ENCODE measurements around the gene CDK8.

- no peak for TF ChIP-seq POLR2A (IDR thresholded peaks at IDR 0.05; ENCODE audit: low read length)
- TF ChIP-seq POLR2AphosphoS2 (conservative IDR thresholded peaks at IDR 0.05; ENCODE audit: low read length), result no peak
- no peak for TF ChIP-seq EP300 (IDR thresholded peaks at IDR 0.05)
- no peak for TF ChIP-seq ZFP36 (IDR thresholded peaks at IDR 0.05; ENCODE audit: borderline replicate concordance, partially characterized antibody)
- TF ChIP-seq JUNB (IDR thresholded peaks at IDR 0.05), result no peak
These were observed 27.9 kb upstream of the CDK8 start for GRCh38 chr13:26225896-26226617.
